MM.1S (cell line): ENCODE results near the gene HMX1.

Source experiments
- DNase-seq: peaks from one replicate; pipeline ENCODE4 v3.0.0-alpha.2; 2015
- H2AFZ ChIP-seq: fragments of 300-600 bp; sonication (generic); 2 replicates; pipeline ENCODE4 v1.6.0; 2016; ENCODE audit warnings: antibody characterized with exemption, low read length
- H3F3A ChIP-seq: fragments of 300-600 bp; sonication (generic); 2 replicates; pipeline ENCODE4 v1.6.1; 2016; ENCODE audit warnings: mild to moderate bottlenecking, antibody characterized with exemption, low read length, moderate library complexity, mixed read lengths; ENCODE audit not compliant: insufficient read depth
- H3K27ac ChIP-seq: fragments of 300-600 bp; sonication (generic); 2 replicates; pipeline ENCODE4 v1.5.1; 2016; ENCODE audit warnings: mild to moderate bottlenecking, low read length
- H3K27me3 ChIP-seq: fragments of 300-600 bp; sonication (generic); replicated peaks from 2 replicates; pipeline ENCODE4 v1.6.0; 2016; ENCODE audit warnings: low read length; ENCODE audit not compliant: insufficient read depth
- H3K36me3 ChIP-seq: fragments of 300-600 bp; sonication (generic); replicated peaks from 2 replicates; pipeline ENCODE4 v1.6.1; 2016; ENCODE audit warnings: mild to moderate bottlenecking, low read length, mixed read lengths; ENCODE audit not compliant: insufficient read depth
- H3K4me1 ChIP-seq: fragments of 300-600 bp; sonication (generic); 2 replicates; pipeline ENCODE4 v1.6.1; 2016; ENCODE audit warnings: low read length, mixed read lengths
- H3K4me2 ChIP-seq: fragments of 300-600 bp; sonication (generic); 2 replicates; pipeline ENCODE4 v1.6.0; 2016; ENCODE audit warnings: low read depth, low read length
- H3K4me3 ChIP-seq: fragments of 300-600 bp; sonication (generic); 2 replicates; pipeline ENCODE4 v1.5.1; 2016; ENCODE audit warnings: low read length, mixed read lengths
- H3K79me2 ChIP-seq: fragments of 300-600 bp; sonication (generic); 2 replicates; pipeline ENCODE4 v1.6.1; 2016; ENCODE audit warnings: mixed run types, low read length, mixed read lengths
- H3K9ac ChIP-seq: fragments of 300-600 bp; sonication (generic); 2 replicates; pipeline ENCODE4 v1.6.1; 2016; ENCODE audit warnings: low read length, mixed read lengths
- H3K9me2 ChIP-seq: fragments of 300-600 bp; sonication (generic); replicated peaks from 2 replicates; pipeline ENCODE4 v1.6.1; 2016; ENCODE audit warnings: mild to moderate bottlenecking, low read length, mixed read lengths; ENCODE audit not compliant: insufficient read depth
- H3K9me3 ChIP-seq: fragments of 300-600 bp; sonication (generic); replicated peaks from 2 replicates; pipeline ENCODE4 v1.6.1; 2016; ENCODE audit warnings: mild to moderate bottlenecking, low read length, mixed read lengths; ENCODE audit not compliant: insufficient read depth
- H4K20me1 ChIP-seq: fragments of 300-600 bp; sonication (generic); 2 replicates; pipeline ENCODE4 v1.6.1; 2016; ENCODE audit warnings: mild to moderate bottlenecking, low read length, moderate library complexity, mixed read lengths; ENCODE audit not compliant: insufficient read depth
- CTCF ChIP-seq: fragments of 300-600 bp; sonication (generic); IDR thresholded peaks from 2 replicates; pipeline ENCODE4 v1.5.1; 2016; ENCODE audit warnings: antibody characterized with exemption, low read length, mixed read lengths
- EZH2 ChIP-seq: fragments of 300-600 bp; sonication (generic); optimal IDR thresholded peaks from 2 replicates; pipeline ENCODE3; 2017; ENCODE audit warnings: low read depth, mild to moderate bottlenecking, antibody characterized with exemption, low read length, mixed read lengths
- EZH2phosphoT487 ChIP-seq: fragments of 300-600 bp; sonication (generic); IDR thresholded peaks from 2 replicates; pipeline ENCODE4 v1.6.1; 2018; ENCODE audit warnings: antibody characterized with exemption, low read length

Gene HMX1

GRCh38 chr4:8867624-8868320 is 3.9 kb downstream of the HMX1 start:
- Histone ChIP-seq H4K20me1 (no peaks in the 10 kb centered on the region), H3K4me1 (no peaks in the 10 kb centered on the region), H3K4me2 (no peak overlapping the region), H3K36me3 (no peaks in the 10 kb centered on the region), H3K9me3 (no peaks in the 10 kb centered on the region), H3F3A (no peaks in the 10 kb centered on the region), H3K27me3 (peaks cover 75% of the 10 kb centered on the region), H3K9ac (no peak overlapping the region), H3K27ac (no peak overlapping the region), H3K4me3 (no peak overlapping the region), H3K9me2 (no peaks in the 10 kb centered on the region), H3K79me2 (no peaks in the 10 kb centered on the region), H2AFZ (no peak overlapping the region)
- TF ChIP-seq EZH2 (no peak), EZH2phosphoT487 (no peak), CTCF (no peak)
- DNase-seq = no peak

GRCh38 chr4:8866828-8867623 is 4.6 kb downstream of the HMX1 start:
- Histone ChIP-seq H3K27ac (no peak overlapping the region), H3F3A (no peaks in the 10 kb centered on the region), H3K4me3 (no peak overlapping the region), H3K9me3 (no peaks in the 10 kb centered on the region), H3K4me2 (peak overlapping the region; percentile 21; the same call in 1 of the 2 replicates), H3K79me2 (no peaks in the 10 kb centered on the region), H4K20me1 (no peaks in the 10 kb centered on the region), H3K9me2 (no peaks in the 10 kb centered on the region), H3K4me1 (no peaks in the 10 kb centered on the region), H2AFZ (no peak overlapping the region), H3K9ac (no peak overlapping the region), H3K27me3 (peaks cover 75% of the 10 kb centered on the region), H3K36me3 (no peaks in the 10 kb centered on the region)
- TF ChIP-seq CTCF (no peak), EZH2 (no peak), EZH2phosphoT487 (no peak)
- DNase-seq = no peak

- Histone ChIP-seq H3K9ac (no peak overlapping the region), H3K4me3 (no peak overlapping the region), H3K9me2 (no peaks in the 10 kb centered on the region), H3K4me1 (no peaks in the 10 kb centered on the region), H3K4me2 (peak overlapping the region; percentile 21; the same call in 1 of the 2 replicates), H2AFZ (no peak overlapping the region), H3K27ac (no peak overlapping the region), H3K36me3 (no peaks in the 10 kb centered on the region), H3K27me3 (peaks cover 81% of the 10 kb centered on the region), H3F3A (no peaks in the 10 kb centered on the region), H3K9me3 (no peaks in the 10 kb centered on the region), H3K79me2 (no peaks in the 10 kb centered on the region), H4K20me1 (no peaks in the 10 kb centered on the region)
- no peak for DNase-seq
- TF ChIP-seq EZH2phosphoT487 = no peak
Measured at GRCh38 chr4:8866421-8866820, 5.2 kb downstream of the HMX1 start.
